GM21786 (cell line): ENCODE results near the gene RUNDC3A.
"Not testable (repeated sequence)": the region's sequence is repeated elsewhere in the genome, so short reads cannot be mapped to it uniquely, and the experiment has no call there.

Source experiments
- ATAC-seq: cut with Tn5 transposase; IDR thresholded peaks from one replicate; pipeline ENCODE4 v1.9.1; 2021; ENCODE audit not compliant: unreplicated experiment

The RUNDC3A gene

GRCh38 chr17:44358066-44358465 is 49.7 kb downstream of the RUNDC3A start:
- no peak for ATAC-seq

GRCh38 chr17:44359006-44359405 is 50.6 kb downstream of the RUNDC3A start:
- no peak for ATAC-seq

- no peak for ATAC-seq
Measured at GRCh38 chr17:44359458-44360143, 51.2 kb downstream of the RUNDC3A start.

GRCh38 chr17:44360144-44360533 is 51.7 kb downstream of the RUNDC3A start:
- ATAC-seq = no peak

GRCh38 chr17:44360826-44361225 is 52.4 kb downstream of the RUNDC3A start:
- ATAC-seq = no peak

GRCh38 chr17:44361292-44362260 is 53.2 kb downstream of the RUNDC3A start:
- no peak for ATAC-seq

GRCh38 chr17:44362459-44362948 is 54.1 kb downstream of the RUNDC3A start:
- no peak for ATAC-seq

GRCh38 chr17:44362949-44363612 is 54.7 kb downstream of the RUNDC3A start:
- ATAC-seq = no peak

- ATAC-seq = no peak
Measured at GRCh38 chr17:44363613-44364159, 55.3 kb downstream of the RUNDC3A start, which contains the start of gene FAM171A2. Gene FAM171A2 (minus strand): TSS chr17:44363853. CDS start chr17:44363714, 139 bp downstream.

- not testable (repeated sequence) for ATAC-seq
Measured at GRCh38 chr17:44365051-44365450, 56.6 kb downstream of the RUNDC3A start.

- no peak for ATAC-seq
Measured at GRCh38 chr17:44367231-44367979, 59.0 kb downstream of the RUNDC3A start.
